ENCODE measurements around the gene RAPGEF2. TPM values are rescaled to one million over a fixed set of nuclear protein-coding genes. Genes with fewer than 3 reads are reported as not detected.

Gene RAPGEF2
- total and polyA plus RNA-seq, 2 of the 8 experiments (the other 6 are each of a cell fraction or from before 2014, with no cell fraction given) = 24.4 to 48.6 TPM

DNA sequence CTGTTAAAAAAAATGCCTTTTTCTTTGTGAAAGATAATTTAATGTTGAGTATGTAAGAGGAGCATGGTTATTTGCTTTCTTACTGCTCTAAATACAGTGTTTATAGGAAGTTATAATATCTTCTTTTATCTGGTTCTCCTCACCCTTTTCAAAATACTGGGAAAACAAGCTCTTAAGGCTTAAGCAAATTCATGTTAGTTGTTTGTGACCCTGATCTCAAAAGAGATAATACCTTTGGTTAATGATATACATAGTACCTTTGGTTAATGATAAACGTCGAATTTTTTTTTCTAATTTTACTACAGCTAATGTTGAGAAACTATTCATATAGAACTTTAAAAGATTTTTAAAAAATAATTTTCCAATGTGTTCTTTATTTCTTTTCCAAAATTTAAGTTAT is 180.1 kb downstream of the RAPGEF2 start:
- H3K14ac ChIP-seq (ENCODE audit: insufficient read length) = no peak overlapping the region
- H3K79me2 ChIP-seq (ENCODE audit: control insufficient read depth in 1 of 2, insufficient read depth in 2 of 2, low read length in 2 of 2) = no peaks in the 10 kb centered on the region; a peak in 2 of 4 replicates
- H2BK120ac ChIP-seq (replicated peaks; ENCODE audit: low read depth, low read length) = no peak overlapping the region
- H3K18ac ChIP-seq (ENCODE audit: extremely low read depth, low read length) = no peak overlapping the region
- H4K8ac ChIP-seq (ENCODE audit: extremely low read depth, insufficient read depth, low read length) = no peak overlapping the region
- no peak overlapping the region for H3K4ac ChIP-seq (replicated peaks; ENCODE audit: insufficient read length, low read depth, low read length)
- H2AFZ ChIP-seq (ENCODE audit: low read length) = no peak overlapping the region
- H3K27ac ChIP-seq (ENCODE audit: low read depth, low read length) = no peak overlapping the region
- ChIA-PET CTCF (ENCODE audit: partially characterized antibody) (interaction anchor here (0.7 to 1.2 kb wide), 3 partner anchors 9 to 420 kb away, joined by 3 to 5 read pairs (median 3); no protein-coding TSS in a partner anchor), POLR2A (ENCODE audit: partially characterized antibody) (no interaction called here)
- no peaks in the 10 kb centered on the region for H3K79me1 ChIP-seq (ENCODE audit: low read depth, low read length)
- 71% methylated on average over 2 of the region's 2 CpGs; no CpG with 5 or more reads in 1 of the 2 experiments for WGBS, 2 experiments (ENCODE audit: extremely low coverage in 1 of 2, insufficient coverage in 1 of 2, insufficient read length in 1 of 2, insufficient replicate concordance in 2 of 2, low coverage in 1 of 2, low lambda C conversion rate in 2 of 2, missing lambda C conversion rate in 1 of 2)
- no peak overlapping the region for H3K9ac ChIP-seq (replicated peaks in 1 of 4; ENCODE audit: extremely low read depth in 1 of 4, low read depth in 3 of 4, low read length in 3 of 4)
- no peak overlapping the region for H2AK5ac ChIP-seq (ENCODE audit: low read depth, low read length)
- no peak overlapping the region for H2BK20ac ChIP-seq (ENCODE audit: low read length)
- H3K27me3 ChIP-seq (replicated peaks in 1 of 4; ENCODE audit: control insufficient read depth in 3 of 4, extremely low read depth in 1 of 4, insufficient read depth in 3 of 4, low read length in 3 of 4) = no peaks in the 10 kb centered on the region
- H3K9me3 ChIP-seq (ENCODE audit: insufficient read depth in 2 of 2, low read depth in 1 of 2, low read length in 1 of 2) = no peaks in the 10 kb centered on the region
- no peak overlapping the region for H3K56ac ChIP-seq (replicated peaks; ENCODE audit: insufficient read length, low read depth, low read length)
- H4K5ac ChIP-seq (ENCODE audit: insufficient read length, low read depth, low read length) = no peak overlapping the region
- peaks cover 0 to 5% (median 1%) of the 10 kb centered on the region in 4 experiments; a peak in 2 of 7 replicates for H3K4me1 ChIP-seq (replicated peaks in 1 of 4; ENCODE audit: control insufficient read depth in 3 of 4, insufficient read depth in 4 of 4, low read length in 3 of 4)
- no peaks in the 10 kb centered on the region for H3K36me3 ChIP-seq (ENCODE audit: control insufficient read depth in 2 of 4, insufficient read depth in 4 of 4, low read length in 3 of 4)
- no peak overlapping the region for H3K4me2 ChIP-seq (ENCODE audit: insufficient read depth in 1 of 2, low read depth in 2 of 2, low read length in 2 of 2)
- peaks cover 0 to 2% of the 10 kb centered on the region in 2 experiments for H4K20me1 ChIP-seq (replicated peaks in 1 of 2; ENCODE audit: control insufficient read depth in 1 of 2, insufficient read depth in 2 of 2, low read length in 2 of 2)
- no peak overlapping the region for H3K23ac ChIP-seq (ENCODE audit: insufficient read length)
- H2BK15ac ChIP-seq (ENCODE audit: low read length) = no peak overlapping the region
- FAIRE-seq = no peak
- no peak overlapping the region for H2BK12ac ChIP-seq (ENCODE audit: low read depth, low read length)
- no peaks in the 10 kb centered on the region; the same call in 1 of the 2 replicates for H3K23me2 ChIP-seq (ENCODE audit: low read depth, low read length)
- H2BK5ac ChIP-seq (ENCODE audit: low read depth, low read length) = no peak overlapping the region
- no peak overlapping the region for H3K4me3 ChIP-seq (ENCODE audit: extremely low read depth in 1 of 4, insufficient read depth in 2 of 4, low read depth in 3 of 4, low read length in 4 of 4)
- H4K91ac ChIP-seq (replicated peaks; ENCODE audit: insufficient read length, low read length) = no peak overlapping the region
- no peak for DNase-seq (ENCODE audit: low read depth in 1 of 2, low spot score in 2 of 2)
- no peak for TF ChIP-seq TAF7 (optimal IDR thresholded peaks at IDR 0.05; ENCODE audit: borderline replicate concordance, low read depth, low read length)

Data from H1 (cell line).